SU-DHL-6 (cell line): Measurements from ENCODE around the gene ATAD2B.

Experiments used
- EZH2phosphoT487 ChIP-seq: fragments of 200-600 bp; sonication (generic), shearing (Covaris generic); conservative IDR thresholded peaks from 2 replicates; pipeline ENCODE4 v1.6.1; 2018; ENCODE audit warnings: mild to moderate bottlenecking, antibody characterized with exemption, low read length, moderate library complexity, mixed read lengths
- TF ChIP-seq, protein P1 (sequence below): fragments of 200-600 bp; sonication (generic); IDR thresholded peaks from one replicate; pipeline ENCODE4 v1.5.1; 2017; ENCODE audit warnings: antibody characterized with exemption, mild to moderate bottlenecking, low read length, moderate library complexity; ENCODE audit not compliant: insufficient read depth, poor library complexity, severe bottlenecking

GRCh38 chr2:23838581-23838980, 88.3 kb downstream of the ATAD2B start:
- TF ChIP-seq, protein P1, sequence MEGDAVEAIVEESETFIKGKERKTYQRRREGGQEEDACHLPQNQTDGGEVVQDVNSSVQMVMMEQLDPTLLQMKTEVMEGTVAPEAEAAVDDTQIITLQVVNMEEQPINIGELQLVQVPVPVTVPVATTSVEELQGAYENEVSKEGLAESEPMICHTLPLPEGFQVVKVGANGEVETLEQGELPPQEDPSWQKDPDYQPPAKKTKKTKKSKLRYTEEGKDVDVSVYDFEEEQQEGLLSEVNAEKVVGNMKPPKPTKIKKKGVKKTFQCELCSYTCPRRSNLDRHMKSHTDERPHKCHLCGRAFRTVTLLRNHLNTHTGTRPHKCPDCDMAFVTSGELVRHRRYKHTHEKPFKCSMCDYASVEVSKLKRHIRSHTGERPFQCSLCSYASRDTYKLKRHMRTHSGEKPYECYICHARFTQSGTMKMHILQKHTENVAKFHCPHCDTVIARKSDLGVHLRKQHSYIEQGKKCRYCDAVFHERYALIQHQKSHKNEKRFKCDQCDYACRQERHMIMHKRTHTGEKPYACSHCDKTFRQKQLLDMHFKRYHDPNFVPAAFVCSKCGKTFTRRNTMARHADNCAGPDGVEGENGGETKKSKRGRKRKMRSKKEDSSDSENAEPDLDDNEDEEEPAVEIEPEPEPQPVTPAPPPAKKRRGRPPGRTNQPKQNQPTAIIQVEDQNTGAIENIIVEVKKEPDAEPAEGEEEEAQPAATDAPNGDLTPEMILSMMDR, result no peak
- TF ChIP-seq EZH2phosphoT487, result no peak
